ENCODE measurements around the gene HJURP. TPM values are rescaled to one million over a fixed set of nuclear protein-coding genes. Genes with fewer than 3 reads are reported as not detected.

HJURP gene
- total and polyA plus RNA-seq, 7 donors = 0.08 to 0.25 (median 0.10) TPM; not detected in 4

DNA sequence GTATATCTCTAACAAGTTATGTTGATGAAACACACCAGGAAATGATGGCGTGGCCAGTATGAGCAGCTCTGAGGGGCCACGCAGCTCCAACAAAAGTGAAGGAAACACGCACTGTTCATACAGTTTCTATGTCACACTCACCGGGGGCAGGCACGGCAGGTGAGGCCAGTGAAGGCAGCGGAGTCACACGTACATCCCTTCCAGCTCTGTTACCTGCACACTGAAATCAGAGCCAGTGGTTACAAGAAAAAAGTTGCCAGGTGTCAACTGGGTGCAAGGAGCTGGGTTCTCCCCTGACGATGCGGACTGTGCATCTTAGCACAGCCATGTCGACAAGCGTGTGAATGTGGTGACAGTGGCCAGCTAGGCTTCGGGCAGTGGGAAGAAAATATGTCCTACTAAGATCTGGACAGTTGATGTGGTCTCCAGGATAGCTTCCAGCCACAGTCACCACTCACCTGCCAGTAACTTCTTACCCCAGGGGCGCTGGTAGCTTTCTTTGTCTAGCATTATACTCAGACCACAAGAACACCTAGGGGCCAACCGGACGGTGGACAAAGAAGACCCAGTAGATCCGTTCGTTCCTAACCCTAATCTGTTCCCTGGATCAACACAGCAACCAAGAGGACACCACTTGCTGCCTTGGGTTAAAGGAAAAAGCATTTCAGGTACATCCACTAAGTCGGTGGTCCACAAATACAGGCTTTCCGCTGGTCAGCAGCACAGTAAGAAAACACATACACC, 10.1 kb downstream of the HJURP start:
- DNase-seq = no peak
- no peak overlapping the region for H3K4me3 ChIP-seq
- 91 to 95% (median 94%) methylated on average over 19 of the region's 19 CpGs for WGBS, 3 donors
- H3K4me1 ChIP-seq = no peaks in the 10 kb centered on the region
- H3K9me3 ChIP-seq = no peaks in the 10 kb centered on the region
- intact Hi-C loops (cut with DNase I) = no loop called here
- H3K27ac ChIP-seq = no peak overlapping the region
- no peaks in the 10 kb centered on the region for H3K27me3 ChIP-seq (ENCODE audit: insufficient read depth in 3 of 3, low read length in 2 of 3)
- TF ChIP-seq, protein P1, sequence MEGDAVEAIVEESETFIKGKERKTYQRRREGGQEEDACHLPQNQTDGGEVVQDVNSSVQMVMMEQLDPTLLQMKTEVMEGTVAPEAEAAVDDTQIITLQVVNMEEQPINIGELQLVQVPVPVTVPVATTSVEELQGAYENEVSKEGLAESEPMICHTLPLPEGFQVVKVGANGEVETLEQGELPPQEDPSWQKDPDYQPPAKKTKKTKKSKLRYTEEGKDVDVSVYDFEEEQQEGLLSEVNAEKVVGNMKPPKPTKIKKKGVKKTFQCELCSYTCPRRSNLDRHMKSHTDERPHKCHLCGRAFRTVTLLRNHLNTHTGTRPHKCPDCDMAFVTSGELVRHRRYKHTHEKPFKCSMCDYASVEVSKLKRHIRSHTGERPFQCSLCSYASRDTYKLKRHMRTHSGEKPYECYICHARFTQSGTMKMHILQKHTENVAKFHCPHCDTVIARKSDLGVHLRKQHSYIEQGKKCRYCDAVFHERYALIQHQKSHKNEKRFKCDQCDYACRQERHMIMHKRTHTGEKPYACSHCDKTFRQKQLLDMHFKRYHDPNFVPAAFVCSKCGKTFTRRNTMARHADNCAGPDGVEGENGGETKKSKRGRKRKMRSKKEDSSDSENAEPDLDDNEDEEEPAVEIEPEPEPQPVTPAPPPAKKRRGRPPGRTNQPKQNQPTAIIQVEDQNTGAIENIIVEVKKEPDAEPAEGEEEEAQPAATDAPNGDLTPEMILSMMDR (IDR thresholded peaks at IDR 0.05) = no peak
- no peak for ATAC-seq
- no peaks in the 10 kb centered on the region for H3K36me3 ChIP-seq (ENCODE audit: insufficient read depth in 1 of 2, low read depth in 1 of 2)

DNA sequence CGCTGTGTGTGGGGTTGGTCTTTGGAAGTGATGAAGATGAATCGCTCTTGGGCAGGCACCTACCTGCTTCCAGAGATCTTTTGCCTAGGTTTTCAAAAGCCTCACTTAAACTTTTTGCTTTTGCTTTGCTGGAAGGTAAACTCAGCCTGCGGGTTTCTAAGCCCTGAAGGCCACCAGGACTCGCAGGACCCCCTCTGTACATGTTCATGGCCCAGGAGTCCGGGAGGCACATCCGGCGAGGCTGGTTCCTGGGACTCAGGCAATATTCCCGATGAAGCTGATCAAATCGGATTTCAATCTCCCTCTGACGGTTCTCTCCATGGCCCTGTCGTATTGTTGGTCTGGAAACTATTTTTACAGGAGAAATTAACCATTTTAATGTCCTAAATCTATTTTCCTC, 13.2 kb downstream of the HJURP start:
- WGBS, 3 donors = 96% methylated on average over 11 of the region's 11 CpGs
- Histone ChIP-seq H3K4me1 (no peaks in the 10 kb centered on the region), H3K36me3 (ENCODE audit: insufficient read depth in 1 of 2, low read depth in 1 of 2) (no peaks in the 10 kb centered on the region), H3K27ac (no peak overlapping the region), H3K27me3 (ENCODE audit: insufficient read depth in 3 of 3, low read length in 2 of 3) (no peaks in the 10 kb centered on the region), H3K9me3 (no peaks in the 10 kb centered on the region), H3K4me3 (no peak overlapping the region)
- DNase-seq = no peak
- TF ChIP-seq, protein P1 (IDR thresholded peaks at IDR 0.05) = no peak
- intact Hi-C loops (cut with DNase I) = no loop called here
- ATAC-seq = no peak

DNA sequence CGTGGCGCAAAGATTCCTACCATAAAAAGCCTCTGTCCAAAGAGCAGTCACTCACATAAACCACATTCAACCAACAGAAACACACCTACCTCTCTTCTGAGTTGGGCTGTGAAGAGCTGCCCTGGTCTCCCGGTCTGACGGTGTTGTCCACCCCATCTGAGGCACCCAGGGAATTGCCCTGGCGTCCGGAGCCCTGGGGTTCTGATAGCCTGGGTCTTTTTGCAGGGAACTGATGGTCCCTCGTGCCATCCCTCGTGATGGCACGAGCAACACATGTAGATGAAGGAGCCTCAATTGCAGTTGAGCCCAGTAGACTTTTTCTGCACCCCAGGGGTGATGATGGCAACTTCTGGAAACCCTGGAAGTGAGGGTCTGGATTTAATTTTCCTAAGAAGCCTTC, 13.8 kb downstream of the HJURP start:
- intact Hi-C loops (cut with DNase I) = no loop called here
- Histone ChIP-seq H3K4me3 (no peak overlapping the region), H3K27me3 (ENCODE audit: insufficient read depth in 3 of 3, low read length in 2 of 3) (no peaks in the 10 kb centered on the region), H3K36me3 (ENCODE audit: insufficient read depth in 1 of 2, low read depth in 1 of 2) (no peaks in the 10 kb centered on the region), H3K4me1 (no peaks in the 10 kb centered on the region), H3K27ac (no peak overlapping the region), H3K9me3 (no peaks in the 10 kb centered on the region)
- DNase-seq = no peak
- no peak for ATAC-seq
- TF ChIP-seq, protein P1 (IDR thresholded peaks at IDR 0.05) = no peak
- 91 to 97% (median 95%) methylated on average over 9 of the region's 9 CpGs for WGBS, 3 donors

DNA sequence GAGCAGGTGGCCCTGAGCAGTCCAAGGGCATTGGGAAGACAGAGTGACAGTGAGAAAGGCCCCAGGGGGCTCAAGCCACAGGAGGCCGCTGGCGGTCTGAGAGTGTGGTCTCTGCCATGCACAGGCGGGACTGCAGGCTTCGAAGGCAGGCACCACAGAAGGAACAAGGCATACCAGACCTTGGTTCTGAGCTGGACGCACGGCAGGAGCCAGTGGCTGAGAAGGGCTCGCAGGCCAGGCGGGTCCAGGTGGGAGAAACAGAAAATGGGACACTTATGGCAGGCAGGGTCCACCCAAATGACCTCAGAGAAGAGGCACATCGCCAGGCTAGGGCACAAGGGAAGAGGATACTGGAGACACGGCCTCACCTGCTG, 14.9 kb downstream of the HJURP start:
- Histone ChIP-seq H3K4me3 (no peak overlapping the region), H3K27me3 (ENCODE audit: insufficient read depth in 3 of 3, low read length in 2 of 3) (no peaks in the 10 kb centered on the region), H3K36me3 (ENCODE audit: insufficient read depth in 1 of 2, low read depth in 1 of 2) (no peaks in the 10 kb centered on the region), H3K4me1 (no peaks in the 10 kb centered on the region), H3K9me3 (no peaks in the 10 kb centered on the region), H3K27ac (no peak overlapping the region)
- TF ChIP-seq, protein P1 (IDR thresholded peaks at IDR 0.05) = no peak
- DNase-seq (no peak), ATAC-seq (no peak)
- intact Hi-C loops (cut with DNase I) = no loop called here
- WGBS, 3 donors = 95 to 97% (median 96%) methylated on average over 10 of the region's 10 CpGs

Measured in psoas muscle (tissue), 8 donors.